ENCODE data around the gene CHEK1.

DNA sequence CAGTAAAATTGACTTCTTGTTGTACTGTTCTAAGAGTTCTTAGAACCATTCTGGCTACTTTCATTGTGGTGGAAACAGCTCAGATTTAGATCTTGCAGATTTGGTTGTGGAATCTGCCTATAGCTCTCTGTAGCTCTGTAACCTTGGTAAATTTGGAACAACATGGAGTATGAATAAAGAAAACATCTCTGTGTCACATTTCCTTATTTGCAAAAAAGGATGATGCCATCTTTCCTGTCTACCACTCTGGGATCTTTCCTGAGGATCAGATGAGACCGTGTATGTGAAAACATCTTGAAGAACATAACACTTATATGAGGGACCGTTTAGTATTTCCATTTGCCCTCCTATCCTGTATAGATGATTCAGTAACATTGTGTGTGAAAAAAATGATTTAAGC lies 46.6 kb downstream of the CHEK1 start:
- TF ChIP-seq, protein P1, sequence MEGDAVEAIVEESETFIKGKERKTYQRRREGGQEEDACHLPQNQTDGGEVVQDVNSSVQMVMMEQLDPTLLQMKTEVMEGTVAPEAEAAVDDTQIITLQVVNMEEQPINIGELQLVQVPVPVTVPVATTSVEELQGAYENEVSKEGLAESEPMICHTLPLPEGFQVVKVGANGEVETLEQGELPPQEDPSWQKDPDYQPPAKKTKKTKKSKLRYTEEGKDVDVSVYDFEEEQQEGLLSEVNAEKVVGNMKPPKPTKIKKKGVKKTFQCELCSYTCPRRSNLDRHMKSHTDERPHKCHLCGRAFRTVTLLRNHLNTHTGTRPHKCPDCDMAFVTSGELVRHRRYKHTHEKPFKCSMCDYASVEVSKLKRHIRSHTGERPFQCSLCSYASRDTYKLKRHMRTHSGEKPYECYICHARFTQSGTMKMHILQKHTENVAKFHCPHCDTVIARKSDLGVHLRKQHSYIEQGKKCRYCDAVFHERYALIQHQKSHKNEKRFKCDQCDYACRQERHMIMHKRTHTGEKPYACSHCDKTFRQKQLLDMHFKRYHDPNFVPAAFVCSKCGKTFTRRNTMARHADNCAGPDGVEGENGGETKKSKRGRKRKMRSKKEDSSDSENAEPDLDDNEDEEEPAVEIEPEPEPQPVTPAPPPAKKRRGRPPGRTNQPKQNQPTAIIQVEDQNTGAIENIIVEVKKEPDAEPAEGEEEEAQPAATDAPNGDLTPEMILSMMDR (IDR thresholded peaks at IDR 0.05): no peak
- TF ChIP-seq POLR2A (IDR thresholded peaks at IDR 0.05): no peak

Data from right lobe of liver (tissue), 4 donors.